ACC112 (cell line): ENCODE data around the gene TEX26.

Experiments
- H2AFZ ChIP-seq: fragments of 200-600 bp; sonication (generic); one replicate; pipeline ENCODE4 v1.6.0; 2017; ENCODE audit warnings: antibody characterized with exemption, low read length; ENCODE audit not compliant: unreplicated experiment
- H3K27ac ChIP-seq: fragments of 200-600 bp; sonication (generic); 2 replicates; pipeline ENCODE4 v1.5.1; 2014; ENCODE audit warnings: low read depth, mild to moderate bottlenecking, antibody characterized with exemption, low read length, moderate library complexity
- H3K27me3 ChIP-seq: fragments of 200-600 bp; sonication (generic); 2 replicates; pipeline ENCODE4 v1.6.1; 2014; ENCODE audit warnings: mild to moderate bottlenecking, antibody characterized with exemption, low read length, moderate library complexity, mixed read lengths; ENCODE audit not compliant: insufficient read depth
- H3K36me3 ChIP-seq: fragments of 200-600 bp; sonication (generic); 2 replicates; pipeline ENCODE4 v1.6.1; 2016; ENCODE audit warnings: mild to moderate bottlenecking, antibody characterized with exemption, low read length, moderate library complexity, mixed read lengths; ENCODE audit not compliant: insufficient read depth
- H3K4me1 ChIP-seq: fragments of 200-600 bp; sonication (generic); one replicate; pipeline ENCODE4 v1.6.1; 2016; ENCODE audit warnings: low read length, mixed read lengths; ENCODE audit not compliant: insufficient read depth, unreplicated experiment, control insufficient read depth
- H3K4me3 ChIP-seq: fragments of 200-600 bp; sonication (generic); 2 replicates; pipeline ENCODE4 v1.5.1; 2014; ENCODE audit warnings: mild to moderate bottlenecking, low read depth, low read length
- H3K79me2 ChIP-seq: fragments of 200-600 bp; sonication (generic); one replicate; pipeline ENCODE4 v1.6.0; 2016; ENCODE audit warnings: low read length; ENCODE audit not compliant: control insufficient read depth, unreplicated experiment, insufficient read depth

TEX26 gene

DNA sequence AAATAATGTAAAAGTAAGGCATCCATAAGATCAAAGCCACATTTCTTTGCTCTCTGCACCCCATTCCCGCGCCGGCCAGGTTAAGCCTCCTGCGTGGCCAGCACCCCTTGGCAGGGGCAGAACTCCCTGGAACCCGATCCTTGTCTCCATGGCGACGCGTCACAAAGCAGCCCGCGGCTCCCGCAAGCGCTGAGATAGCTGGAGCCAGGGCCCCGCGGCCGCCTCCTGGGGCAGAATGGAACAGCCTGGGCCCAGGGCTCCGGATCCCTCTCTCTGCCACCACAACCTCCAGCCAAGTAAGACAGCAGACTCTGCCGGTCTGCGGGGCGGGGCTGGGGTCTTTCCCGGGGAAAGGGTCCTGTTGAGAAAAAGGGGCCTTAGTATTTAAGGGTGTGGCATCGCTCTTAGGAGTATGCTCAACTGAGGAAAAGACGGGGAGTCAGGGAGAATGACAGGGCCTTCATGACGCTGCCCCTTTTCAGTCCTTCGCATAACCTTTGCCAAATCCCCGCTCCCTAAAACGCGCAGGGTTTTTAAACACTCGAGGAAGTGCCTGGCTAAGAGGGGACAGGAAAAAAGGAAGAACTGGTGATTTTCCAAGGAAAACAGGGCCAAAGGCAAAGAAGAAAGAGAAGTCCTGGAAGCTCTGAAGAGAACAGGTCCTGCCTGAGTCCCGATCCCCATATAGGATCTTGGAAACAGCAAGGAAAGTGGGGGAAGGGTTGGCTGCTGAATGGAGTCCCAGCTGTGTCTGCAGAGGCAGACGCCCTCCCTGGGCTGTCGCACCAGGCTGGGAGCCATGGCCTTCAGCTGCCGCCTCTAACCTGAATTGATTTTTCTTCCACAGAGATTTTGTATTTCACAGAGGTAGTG lies at the start of gene TEX26:
Gene TEX26, plus strand, starts transcription at position 176 of the 873 bp plus-strand sequence. Its CDS starts 60 bp downstream, at position 236.
- H3K4me1 ChIP-seq: no peaks in the 10 kb centered on the region
- H3K36me3 ChIP-seq: no peaks in the 10 kb centered on the region
- H3K79me2 ChIP-seq: no peaks in the 10 kb centered on the region
- H2AFZ ChIP-seq: no peak within 1 kb of the TSS
- no peak within 1 kb of the TSS for H3K27ac ChIP-seq
- H3K4me3 ChIP-seq: no peak within 1 kb of the TSS
- H3K27me3 ChIP-seq: peaks cover 23% of the 10 kb centered on the region

DNA sequence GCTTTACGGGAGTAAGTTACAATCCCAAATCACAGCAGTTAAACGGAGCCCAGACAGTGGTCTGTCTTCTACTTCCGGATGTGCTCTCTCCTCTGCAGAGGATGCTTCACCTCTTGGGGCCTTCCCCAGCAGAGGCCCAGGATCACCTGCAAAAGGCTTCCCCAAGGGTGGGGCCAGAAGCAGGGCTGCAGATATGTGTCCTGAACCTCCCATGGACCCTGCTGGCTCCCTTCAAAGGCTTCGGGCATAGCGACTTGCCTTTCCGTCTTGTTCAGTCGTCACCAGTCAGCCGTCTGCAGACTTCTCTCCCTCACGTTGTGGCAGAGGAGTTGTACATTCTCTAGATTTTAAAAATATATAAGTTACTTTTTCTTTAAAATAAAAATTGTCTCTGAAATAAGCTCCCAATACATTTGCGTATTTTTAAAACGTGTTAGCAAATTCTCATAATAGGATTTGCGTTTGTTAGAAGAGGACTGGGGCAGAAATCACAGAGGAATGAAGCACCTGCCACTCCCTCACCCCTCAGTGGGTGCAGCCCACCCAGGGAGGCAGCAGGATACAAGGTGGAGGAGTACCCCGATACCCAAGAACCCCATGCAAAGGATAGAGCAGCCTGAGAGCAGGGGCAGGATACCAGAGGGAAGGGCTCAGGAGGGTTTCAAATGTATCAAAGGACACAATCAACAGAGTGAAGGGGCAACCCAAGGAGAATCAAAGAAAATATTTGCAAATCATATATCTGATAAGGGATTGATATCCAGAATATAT lies 49.3 kb upstream of the TEX26 start:
- Histone ChIP-seq H3K27ac (no peak overlapping the region), H2AFZ (no peak overlapping the region), H3K36me3 (no peaks in the 10 kb centered on the region), H3K4me1 (peaks cover 18% of the 10 kb centered on the region), H3K27me3 (no peaks in the 10 kb centered on the region), H3K4me3 (no peak overlapping the region), H3K79me2 (no peaks in the 10 kb centered on the region)

GRCh38 chr13:30884543-30884942 lies 47.9 kb upstream of the TEX26 start:
- Histone ChIP-seq H3K4me3 (no peak overlapping the region), H3K4me1 (peaks cover 18% of the 10 kb centered on the region), H3K79me2 (no peaks in the 10 kb centered on the region), H3K36me3 (no peaks in the 10 kb centered on the region), H3K27me3 (no peaks in the 10 kb centered on the region), H3K27ac (no peak overlapping the region), H2AFZ (no peak overlapping the region)

- no peaks in the 10 kb centered on the region for H3K79me2 ChIP-seq
- H3K36me3 ChIP-seq: no peaks in the 10 kb centered on the region
- H3K27ac ChIP-seq: no peak overlapping the region
- H2AFZ ChIP-seq: no peak overlapping the region
- no peak overlapping the region for H3K4me3 ChIP-seq
- H3K4me1 ChIP-seq: no peaks in the 10 kb centered on the region
- H3K27me3 ChIP-seq: no peaks in the 10 kb centered on the region
These were observed 43.2 kb upstream of the TEX26 start for GRCh38 chr13:30889196-30889690.

DNA sequence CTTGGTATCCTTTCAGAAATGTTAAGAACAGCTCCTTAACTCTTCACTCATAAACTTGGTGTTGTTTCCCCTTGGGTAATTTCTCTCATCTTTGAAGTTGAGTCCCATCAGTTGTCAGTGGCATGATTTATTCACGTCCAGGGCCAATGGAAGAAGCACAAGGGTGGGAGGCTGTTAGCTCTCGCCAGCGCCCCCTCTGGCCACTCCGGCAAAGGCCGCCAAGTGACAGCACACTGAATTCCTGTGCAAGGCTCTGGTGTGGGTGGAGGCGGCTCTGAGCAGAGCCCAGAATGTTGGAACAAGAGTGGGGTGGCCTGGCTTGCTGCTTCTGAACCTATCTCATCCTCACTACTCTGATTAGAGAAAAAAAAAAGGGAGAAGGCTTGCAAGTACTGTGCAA lies 39.5 kb upstream of the TEX26 start:
- Histone ChIP-seq H3K4me1 (peaks cover 18% of the 10 kb centered on the region), H3K4me3 (no peak overlapping the region), H3K27ac (no peak overlapping the region), H3K79me2 (no peaks in the 10 kb centered on the region), H3K27me3 (no peaks in the 10 kb centered on the region), H3K36me3 (no peaks in the 10 kb centered on the region), H2AFZ (no peak overlapping the region)

- H3K4me1 ChIP-seq: peaks cover 43% of the 10 kb centered on the region
- H3K4me3 ChIP-seq: no peak overlapping the region
- H3K79me2 ChIP-seq: no peaks in the 10 kb centered on the region
- no peaks in the 10 kb centered on the region for H3K36me3 ChIP-seq
- peak overlapping the region; percentile 92 for H2AFZ ChIP-seq
- H3K27me3 ChIP-seq: no peaks in the 10 kb centered on the region
- H3K27ac ChIP-seq: peak overlapping the region; percentile 80
These were observed 36.7 kb upstream of the TEX26 start for GRCh38 chr13:30895773-30896172.

DNA sequence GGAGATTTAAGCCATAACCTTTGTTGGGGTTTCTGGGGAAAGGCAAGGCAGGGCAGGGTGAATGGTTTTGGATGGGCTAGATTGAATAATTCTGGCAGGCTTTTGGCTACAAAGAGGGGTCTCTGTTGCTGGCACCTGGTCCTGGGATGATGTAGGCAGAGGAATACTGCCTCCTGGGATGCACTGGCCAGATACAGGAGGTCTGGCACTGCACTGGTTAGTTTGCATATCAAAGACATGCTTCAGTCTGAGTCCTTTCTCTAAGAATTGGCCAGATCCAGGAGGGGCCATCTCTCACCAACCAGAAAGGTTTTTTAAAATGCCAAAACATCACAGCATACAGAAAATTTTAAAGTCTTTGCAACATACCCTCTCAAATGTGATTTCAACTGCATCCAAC lies 34.4 kb upstream of the TEX26 start:
- Histone ChIP-seq H3K4me1 (peaks cover 43% of the 10 kb centered on the region), H3K27ac (peak overlapping the region; percentile 93)

GRCh38 chr13:30898678-30899241 lies 33.7 kb upstream of the TEX26 start:
- Histone ChIP-seq H3K4me3 (no peak overlapping the region), H2AFZ (no peak overlapping the region), H3K36me3 (no peaks in the 10 kb centered on the region), H3K27ac (peak overlapping the region; percentile 93), H3K79me2 (no peaks in the 10 kb centered on the region), H3K27me3 (no peaks in the 10 kb centered on the region), H3K4me1 (peaks cover 43% of the 10 kb centered on the region)

More for the DNA sequence above, 34.4 kb upstream of the TEX26 start:
- no peak overlapping the region for H2AFZ ChIP-seq
- H3K36me3 ChIP-seq: no peaks in the 10 kb centered on the region
- no peaks in the 10 kb centered on the region for H3K27me3 ChIP-seq
- H3K79me2 ChIP-seq: no peaks in the 10 kb centered on the region
- no peak overlapping the region for H3K4me3 ChIP-seq

GRCh38 chr13:30900436-30900835 lies 32.0 kb upstream of the TEX26 start:
- Histone ChIP-seq H3K4me1 (peaks cover 49% of the 10 kb centered on the region), H3K4me3 (no peak overlapping the region), H2AFZ (no peak overlapping the region), H3K27me3 (no peaks in the 10 kb centered on the region), H3K36me3 (no peaks in the 10 kb centered on the region), H3K27ac (peak overlapping the region; percentile 93; the same call in 1 of the 2 replicates), H3K79me2 (no peaks in the 10 kb centered on the region)

DNA sequence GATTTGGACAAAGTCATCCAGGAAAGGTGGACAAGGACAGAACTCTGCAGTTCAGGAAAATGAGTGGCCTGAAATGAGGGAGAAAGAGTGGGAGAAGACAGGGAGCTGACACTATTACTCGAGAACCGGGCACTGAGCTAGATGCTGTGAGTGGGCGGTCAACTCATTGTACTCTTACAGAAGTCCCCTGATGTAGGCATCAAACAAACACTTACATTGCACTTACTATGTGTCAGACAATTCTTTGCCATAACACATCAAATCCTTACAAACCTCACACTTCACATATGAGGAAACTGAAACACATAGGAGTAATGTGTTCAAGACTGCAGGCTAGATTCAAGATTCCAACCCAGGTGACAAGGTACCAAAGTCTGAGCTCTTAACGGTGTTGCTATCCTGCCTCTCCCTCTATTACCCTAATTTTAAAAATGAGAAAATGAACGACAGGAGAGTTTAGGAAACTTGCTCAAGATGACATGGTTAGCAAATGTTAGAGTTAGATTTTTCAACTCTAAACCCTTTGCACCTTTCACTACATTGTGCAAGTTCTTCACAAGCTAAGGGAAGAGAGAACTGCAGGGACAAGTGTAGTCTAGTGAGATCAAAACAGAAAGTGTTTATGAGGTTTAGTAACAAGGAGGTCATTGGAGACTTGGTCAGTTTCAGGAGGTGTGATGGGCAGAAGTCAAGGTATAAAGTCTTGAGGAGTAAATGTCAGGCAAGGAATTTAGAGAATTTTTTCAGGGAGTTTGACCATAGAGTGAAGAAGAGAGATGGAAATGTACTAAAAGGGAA lies 31.3 kb upstream of the TEX26 start:
- H2AFZ ChIP-seq: no peak overlapping the region

More for the DNA sequence above, 31.3 kb upstream of the TEX26 start:
- Histone ChIP-seq H3K27ac (no peak overlapping the region), H3K4me1 (peaks cover 46% of the 10 kb centered on the region), H3K4me3 (no peak overlapping the region), H3K27me3 (no peaks in the 10 kb centered on the region), H3K36me3 (no peaks in the 10 kb centered on the region), H3K79me2 (no peaks in the 10 kb centered on the region)
